SHP77 treated with DMSO at 0.1 percent for 48 hours (cell line): Measurements from ENCODE around the gene PCDHGA9.
"Not testable (repeated sequence)": the region's sequence is repeated elsewhere in the genome, so short reads cannot be mapped to it uniquely, and the experiment has no call there.

Experiments
- DNase-seq: peaks from one replicate; lab custom pipeline; 2025; lab: John Stamatoyannopoulos, UW

Gene PCDHGA9

GRCh38 chr5:141384471-141385267 lies 17.9 kb upstream of the PCDHGA9 start:
- DNase-seq, result no peak

- DNase-seq, result not testable (repeated sequence)
Measured at GRCh38 chr5:141387557-141388311, 14.8 kb upstream of the PCDHGA9 start, which contains the start of gene PCDHGB4. Gene PCDHGB4 (plus strand): TSS chr5:141387698. CDS start chr5:141387885, 187 bp downstream.

- DNase-seq, result no peak
Measured at GRCh38 chr5:141388661-141389060, 13.9 kb upstream of the PCDHGA9 start.

GRCh38 chr5:141389153-141390042 lies 13.2 kb upstream of the PCDHGA9 start:
- DNase-seq, result no peak

DNA sequence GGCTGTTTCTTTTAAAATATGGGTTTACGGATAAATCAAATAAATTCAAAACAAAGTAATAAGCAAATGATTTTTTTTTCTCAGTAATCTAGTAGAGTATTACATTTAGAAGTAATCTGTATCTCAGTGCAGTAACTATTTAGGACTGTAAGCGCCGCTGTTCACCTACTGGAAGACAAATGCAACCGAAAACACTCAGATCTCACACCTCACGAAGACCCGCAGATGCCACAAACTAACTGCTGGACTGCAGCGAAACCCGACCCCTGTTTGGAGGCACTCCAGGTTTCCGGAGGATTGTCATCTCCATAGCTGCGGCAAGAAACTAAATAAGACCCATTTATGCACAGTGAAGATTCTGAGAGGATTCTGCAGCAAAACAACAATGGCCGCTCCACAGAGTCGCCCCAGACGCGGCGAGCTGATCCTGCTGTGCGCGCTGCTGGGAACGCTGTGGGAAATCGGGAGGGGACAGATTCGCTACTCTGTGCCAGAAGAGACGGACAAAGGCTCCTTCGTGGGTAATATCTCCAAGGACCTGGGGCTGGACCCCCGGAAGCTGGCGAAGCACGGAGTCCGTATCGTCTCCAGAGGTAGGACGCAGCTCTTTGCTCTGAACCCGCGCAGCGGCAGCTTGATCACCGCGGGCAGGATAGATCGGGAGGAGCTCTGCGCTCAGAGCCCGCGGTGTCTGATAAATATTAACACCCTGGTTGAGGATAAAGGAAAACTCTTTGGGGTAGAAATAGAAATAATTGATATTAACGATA lies 10.0 kb upstream of the PCDHGA9 start, which contains the start of gene PCDHGA8:
Gene PCDHGA8 (plus strand): TSS at position 205 of the 770 bp plus-strand sequence. CDS start 181 bp downstream, at position 386.
- no peak for DNase-seq

DNA sequence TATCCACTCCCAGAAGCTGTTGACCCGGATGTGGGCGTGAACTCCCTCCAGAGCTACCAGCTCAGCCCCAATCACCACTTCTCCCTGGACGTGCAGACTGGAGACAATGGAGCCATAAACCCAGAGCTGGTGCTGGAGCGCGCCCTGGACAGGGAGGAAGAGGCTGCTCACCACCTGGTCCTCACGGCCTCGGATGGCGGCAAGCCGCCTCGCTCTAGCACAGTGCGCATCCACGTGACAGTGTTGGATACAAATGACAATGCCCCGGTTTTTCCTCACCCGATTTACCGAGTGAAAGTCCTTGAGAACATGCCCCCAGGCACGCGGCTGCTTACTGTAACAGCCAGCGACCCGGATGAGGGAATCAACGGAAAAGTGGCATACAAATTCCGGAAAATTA lies 9.3 kb upstream of the PCDHGA9 start:
- no peak for DNase-seq

DNA sequence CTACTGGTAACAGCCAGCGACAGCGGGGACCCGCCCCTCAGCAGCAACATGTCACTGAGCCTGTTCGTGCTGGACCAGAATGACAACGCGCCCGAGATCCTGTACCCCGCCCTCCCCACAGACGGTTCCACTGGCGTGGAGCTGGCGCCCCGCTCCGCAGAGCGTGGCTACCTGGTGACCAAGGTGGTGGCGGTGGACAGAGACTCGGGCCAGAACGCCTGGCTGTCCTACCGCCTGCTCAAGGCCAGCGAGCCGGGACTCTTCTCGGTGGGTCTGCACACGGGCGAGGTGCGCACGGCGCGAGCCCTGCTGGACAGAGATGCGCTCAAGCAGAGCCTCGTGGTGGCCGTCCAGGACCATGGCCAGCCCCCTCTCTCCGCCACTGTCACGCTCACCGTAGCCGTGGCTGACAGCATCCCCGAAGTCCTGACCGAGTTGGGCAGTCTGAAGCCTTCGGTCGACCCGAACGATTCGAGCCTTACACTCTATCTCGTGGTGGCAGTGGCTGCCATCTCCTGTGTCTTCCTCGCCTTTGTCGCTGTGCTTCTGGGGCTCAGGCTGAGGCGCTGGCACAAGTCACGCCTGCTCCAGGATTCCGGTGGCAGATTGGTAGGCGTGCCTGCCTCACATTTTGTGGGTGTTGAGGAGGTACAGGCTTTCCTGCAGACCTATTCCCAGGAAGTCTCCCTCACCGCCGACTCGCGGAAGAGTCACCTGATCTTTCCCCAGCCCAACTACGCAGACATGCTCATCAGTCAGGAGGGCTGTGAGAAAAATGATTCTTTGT lies 8.0 kb upstream of the PCDHGA9 start:
- DNase-seq, result not testable (repeated sequence)

- DNase-seq, result not testable (repeated sequence)
Measured at GRCh38 chr5:141397756-141398551, 4.6 kb upstream of the PCDHGA9 start, which contains the start of gene PCDHGB5. Gene PCDHGB5 (plus strand): TSS chr5:141397947. CDS start chr5:141398128, 181 bp downstream.

DNA sequence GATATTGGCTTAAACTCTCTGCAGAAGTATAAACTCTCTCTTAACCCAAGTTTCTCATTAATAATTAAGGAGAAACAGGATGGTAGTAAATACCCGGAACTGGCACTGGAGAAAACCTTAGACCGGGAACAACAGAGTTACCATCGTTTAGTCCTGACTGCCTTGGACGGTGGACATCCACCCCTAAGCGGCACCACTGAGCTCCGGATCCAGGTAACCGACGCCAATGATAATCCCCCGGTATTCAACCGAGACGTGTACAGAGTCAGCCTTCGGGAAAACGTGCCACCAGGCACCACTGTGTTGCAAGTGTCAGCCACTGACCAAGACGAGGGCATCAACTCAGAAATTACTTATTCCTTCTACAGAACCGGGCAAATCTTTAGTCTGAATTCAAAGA lies 4.0 kb upstream of the PCDHGA9 start:
- DNase-seq, result no peak

DNA sequence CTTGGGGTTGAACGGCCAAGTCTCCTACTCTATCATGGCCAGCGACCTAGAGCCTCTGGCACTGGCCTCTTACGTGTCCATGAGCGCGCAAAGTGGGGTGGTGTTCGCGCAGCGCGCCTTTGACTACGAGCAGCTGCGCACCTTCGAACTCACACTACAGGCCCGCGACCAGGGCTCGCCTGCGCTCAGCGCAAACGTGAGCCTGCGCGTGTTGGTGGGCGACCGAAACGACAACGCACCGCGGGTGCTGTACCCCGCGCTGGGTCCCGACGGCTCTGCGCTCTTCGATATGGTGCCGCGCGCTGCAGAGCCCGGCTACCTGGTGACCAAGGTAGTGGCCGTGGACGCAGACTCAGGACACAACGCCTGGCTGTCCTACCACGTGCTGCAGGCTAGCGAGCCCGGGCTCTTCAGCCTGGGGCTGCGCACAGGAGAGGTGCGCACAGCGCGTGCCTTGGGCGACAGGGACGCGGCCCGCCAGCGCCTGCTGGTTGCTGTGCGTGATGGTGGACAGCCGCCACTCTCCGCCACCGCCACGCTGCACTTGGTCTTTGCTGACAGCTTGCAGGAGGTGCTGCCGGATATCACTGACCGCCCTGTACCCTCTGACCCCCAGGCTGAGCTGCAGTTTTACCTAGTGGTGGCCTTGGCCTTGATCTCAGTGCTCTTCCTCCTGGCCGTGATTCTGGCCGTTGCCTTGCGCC lies 2.9 kb upstream of the PCDHGA9 start:
- DNase-seq, result no peak

GRCh38 chr5:141403387-141403786 lies 809 bp downstream of the PCDHGA9 start:
- no peak for DNase-seq

- DNase-seq, result not testable (repeated sequence)
Measured at GRCh38 chr5:141407790-141408505, 5.4 kb downstream of the PCDHGA9 start, which contains the start of gene PCDHGB6. Gene PCDHGB6 (plus strand): TSS chr5:141408021. CDS start chr5:141408203, 182 bp downstream.

DNA sequence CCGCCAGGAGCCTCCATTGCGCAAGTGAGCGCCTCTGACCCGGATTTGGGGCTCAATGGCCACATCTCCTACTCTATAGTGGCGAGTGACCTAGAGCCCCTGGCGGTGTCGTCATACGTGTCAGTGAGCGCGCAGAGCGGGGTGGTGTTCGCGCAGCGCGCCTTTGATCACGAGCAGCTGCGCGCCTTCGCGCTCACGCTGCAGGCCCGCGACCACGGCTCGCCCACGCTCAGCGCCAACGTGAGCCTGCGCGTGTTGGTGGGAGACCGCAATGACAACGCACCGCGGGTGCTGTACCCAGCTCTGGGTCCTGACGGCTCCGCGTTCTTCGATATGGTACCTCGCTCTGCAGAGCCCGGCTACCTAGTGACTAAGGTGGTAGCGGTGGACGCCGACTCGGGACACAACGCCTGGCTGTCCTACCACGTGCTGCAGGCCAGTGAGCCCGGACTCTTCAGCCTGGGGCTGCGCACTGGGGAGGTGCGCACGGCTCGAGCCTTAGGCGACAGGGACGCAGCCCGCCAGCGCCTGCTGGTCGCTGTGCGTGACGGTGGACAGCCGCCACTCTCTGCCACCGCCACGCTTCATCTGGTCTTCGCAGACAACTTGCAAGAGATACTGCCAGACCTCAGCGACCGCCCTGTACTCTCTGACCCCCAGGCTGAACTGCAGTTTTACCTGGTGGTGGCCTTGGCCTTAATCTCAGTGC lies 7.2 kb downstream of the PCDHGA9 start:
- no peak for DNase-seq

DNA sequence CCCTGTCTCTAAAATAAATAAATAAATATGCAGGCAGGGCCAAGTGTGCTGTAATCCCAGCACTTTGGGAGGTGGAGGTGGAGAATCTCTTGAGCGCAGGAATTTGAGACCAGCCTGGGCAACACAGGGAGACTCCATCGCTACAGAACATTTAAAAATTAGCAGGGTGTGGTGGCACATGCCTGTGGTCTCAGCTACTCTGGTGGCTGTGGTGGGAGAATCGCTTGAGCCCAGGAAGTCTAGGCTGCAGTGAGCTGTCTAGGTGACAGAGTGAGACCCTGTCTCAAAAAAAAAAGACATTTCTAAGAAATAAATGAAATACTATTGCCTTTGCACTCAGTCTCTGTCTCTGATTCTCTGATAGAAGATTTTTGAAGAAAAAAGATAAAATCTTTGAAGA lies 9.0 kb downstream of the PCDHGA9 start:
- no peak for DNase-seq

DNA sequence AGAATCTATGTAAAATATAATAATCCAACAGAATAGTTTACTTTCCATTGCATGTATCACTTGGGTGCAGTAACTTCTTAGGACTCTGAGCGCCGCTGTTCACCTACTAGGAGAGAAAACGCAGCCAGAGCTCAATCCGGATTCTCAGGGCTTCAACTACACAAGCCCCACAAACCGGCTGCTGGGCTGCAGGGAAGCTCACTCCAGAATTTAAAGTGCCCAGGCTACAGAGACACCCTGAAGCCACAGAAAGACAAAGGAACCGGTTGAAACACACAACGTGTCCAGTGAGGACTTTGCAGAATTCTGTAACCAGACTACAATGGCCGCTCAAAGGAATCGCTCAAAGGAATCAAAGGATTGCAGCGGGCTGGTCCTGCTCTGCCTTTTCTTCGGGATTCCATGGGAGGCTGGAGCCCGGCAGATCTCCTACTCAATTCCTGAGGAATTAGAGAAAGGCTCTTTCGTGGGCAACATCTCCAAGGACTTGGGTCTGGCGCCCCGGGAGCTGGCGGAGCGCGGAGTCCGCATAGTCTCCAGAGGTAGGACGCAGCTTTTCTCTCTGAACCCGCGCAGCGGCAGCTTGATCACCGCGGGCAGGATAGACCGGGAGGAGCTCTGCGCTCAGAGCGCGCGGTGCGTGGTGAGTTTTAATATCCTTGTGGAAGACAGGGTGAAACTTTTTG lies 10.4 kb downstream of the PCDHGA9 start, which contains the start of gene PCDHGA10:
Gene PCDHGA10 (plus strand): TSS at position 134 of the 686 bp plus-strand sequence. CDS start 189 bp downstream, at position 323.
- DNase-seq, result no peak

DNA sequence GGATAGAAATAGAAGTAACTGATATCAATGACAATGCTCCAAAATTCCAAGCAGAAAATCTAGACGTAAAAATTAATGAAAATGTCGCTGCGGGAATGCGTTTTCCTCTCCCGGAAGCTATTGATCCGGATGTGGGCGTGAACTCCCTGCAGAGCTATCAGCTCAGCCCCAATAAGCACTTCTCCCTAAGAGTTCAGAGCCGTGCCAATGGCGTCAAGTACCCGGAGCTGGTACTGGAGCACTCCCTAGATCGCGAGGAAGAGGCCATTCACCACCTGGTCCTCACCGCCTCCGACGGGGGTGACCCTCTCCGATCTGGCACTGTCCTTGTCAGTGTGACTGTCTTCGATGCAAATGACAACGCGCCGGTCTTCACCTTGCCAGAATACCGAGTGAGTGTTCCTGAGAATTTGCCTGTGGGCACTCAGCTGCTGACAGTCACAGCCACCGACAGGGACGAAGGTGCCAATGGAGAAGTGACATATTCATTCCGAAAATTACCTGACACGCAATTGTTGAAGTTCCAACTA lies 11.0 kb downstream of the PCDHGA9 start:
- no peak for DNase-seq
